Measurements from ENCODE around the gene PDK2.
"Not testable (repeated sequence)": the region's sequence is repeated elsewhere in the genome, so short reads cannot be mapped to it uniquely, and the experiment has no call there.

PDK2 gene

GRCh38 chr17:50059256-50059655 lies 35.9 kb upstream of the PDK2 start:
- DNase-seq, result no peak

DNA sequence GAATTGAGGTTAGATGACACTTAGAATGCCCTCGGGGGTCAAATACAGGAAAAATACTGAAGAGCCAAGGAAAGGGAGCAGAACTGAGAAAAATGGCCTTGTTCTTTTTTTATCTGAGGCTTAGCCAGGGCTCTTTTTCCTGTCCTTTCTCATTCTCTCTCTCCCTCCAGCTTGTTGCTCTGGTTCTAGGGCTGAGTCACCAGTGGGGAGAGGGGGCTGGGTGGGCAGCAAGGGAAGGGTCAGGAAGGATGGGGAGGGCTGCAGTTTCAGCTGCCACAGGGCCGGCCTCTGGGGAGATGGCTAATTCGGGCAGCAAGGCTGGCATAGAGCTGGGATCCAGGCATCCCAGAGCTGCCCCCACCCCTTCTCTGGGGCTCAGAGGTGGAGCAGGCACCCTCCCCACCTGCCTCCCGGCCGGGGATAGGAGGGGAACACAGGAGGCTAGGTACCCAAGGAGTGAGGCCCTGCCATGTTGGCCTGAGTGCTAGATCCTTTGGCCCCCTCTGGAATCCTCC lies 35.3 kb upstream of the PDK2 start:
- no peak for DNase-seq

DNA sequence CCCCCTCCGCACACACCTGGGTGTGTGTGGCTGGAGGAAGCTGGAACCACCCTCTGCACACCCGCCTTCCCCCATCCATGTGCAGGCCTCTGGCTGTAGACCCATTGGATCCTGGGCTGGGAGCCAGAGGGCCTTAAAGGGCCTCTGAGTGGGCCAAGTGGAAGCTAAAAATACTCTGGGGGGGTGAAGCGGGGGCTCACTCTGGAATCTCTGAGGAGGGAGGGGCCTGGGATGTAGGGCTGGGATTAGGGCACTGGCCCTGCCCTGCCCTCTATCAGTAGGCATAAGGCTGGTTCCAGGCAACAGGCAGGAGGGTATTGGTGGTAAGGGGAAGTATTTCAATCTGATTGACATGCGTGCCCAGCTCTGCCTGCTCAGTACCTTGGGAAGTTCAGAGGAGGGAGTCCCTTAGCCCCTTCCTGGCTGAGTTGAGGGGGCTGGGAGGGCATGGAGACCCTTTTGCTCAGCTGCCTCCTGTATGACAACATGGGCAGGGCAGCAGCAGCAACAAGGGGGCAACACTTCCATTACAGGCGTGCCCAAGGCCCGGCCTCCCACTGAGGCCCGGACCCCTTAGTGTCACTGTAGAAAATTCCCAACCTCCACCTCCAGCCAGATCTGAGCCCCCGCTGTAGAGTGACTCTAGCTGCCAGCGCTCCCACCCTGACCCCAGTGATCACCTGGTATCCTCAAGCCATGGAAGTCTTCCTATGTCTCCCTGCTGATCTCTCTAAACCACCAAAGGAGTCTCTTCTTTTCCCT lies 34.0 kb upstream of the PDK2 start:
- no peak for DNase-seq

DNA sequence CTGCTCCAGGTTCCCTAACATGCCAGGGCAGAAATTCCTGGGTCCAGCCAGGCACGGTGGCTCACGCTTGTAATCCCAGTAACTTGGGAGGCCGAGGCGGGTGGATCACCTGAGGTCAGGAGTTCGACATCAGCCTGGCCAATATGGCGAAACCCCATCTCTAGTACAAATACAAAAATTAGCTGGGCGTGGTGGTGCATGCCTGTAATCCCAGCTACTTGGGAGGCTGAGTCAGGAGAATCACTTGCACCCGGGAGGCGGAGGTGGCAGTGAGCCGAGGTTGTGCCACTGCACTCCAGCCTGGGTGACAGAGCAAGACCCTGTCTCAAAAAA lies 33.5 kb upstream of the PDK2 start:
- DNase-seq, result not testable (repeated sequence)

DNA sequence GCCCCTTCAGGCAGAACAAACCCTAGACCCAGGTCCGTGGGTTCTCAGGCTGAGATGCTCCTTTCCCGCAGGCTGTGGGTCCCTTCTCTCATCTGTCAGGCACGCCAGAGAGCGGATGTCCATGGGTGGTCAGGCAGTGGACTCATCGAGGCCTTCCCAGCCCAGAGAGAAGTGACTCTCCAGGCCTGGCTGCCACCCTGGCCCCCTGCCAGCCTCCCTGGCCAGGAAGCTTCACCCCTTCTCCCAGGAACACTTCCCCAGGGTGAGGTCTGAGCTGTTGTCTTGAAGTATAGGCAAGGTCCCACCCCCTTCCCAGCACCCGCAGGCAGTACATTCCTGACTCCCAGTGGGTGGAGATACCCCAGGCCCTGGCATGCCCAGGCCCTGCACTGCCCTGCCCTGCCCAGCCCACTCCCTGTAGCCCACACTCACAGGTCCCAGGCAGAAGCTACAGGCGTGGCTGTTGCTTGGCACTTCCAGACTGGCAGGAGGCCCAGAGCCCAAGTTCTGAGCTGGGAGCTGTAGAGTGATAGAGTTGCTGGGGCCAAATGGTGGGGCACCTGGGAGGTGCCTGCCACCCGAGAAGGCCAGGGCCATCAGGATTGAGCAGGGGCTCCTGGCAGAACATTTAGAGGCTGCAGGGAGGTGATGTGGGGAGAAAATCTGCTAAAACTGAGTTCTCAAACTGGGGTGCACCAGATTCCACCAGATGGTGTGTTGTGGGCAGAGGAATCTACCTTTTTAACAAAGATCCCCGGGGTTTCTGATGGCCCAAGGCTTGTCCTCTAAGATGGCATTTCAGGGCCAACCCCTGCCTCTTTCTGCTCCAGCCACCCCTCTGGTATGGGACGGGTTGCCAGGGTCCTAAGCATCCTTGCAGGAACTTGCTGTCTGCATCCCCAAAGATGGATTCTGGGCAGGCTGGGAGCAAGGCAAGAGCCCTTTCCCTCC lies 32.6 kb upstream of the PDK2 start:
- DNase-seq, result no peak

DNA sequence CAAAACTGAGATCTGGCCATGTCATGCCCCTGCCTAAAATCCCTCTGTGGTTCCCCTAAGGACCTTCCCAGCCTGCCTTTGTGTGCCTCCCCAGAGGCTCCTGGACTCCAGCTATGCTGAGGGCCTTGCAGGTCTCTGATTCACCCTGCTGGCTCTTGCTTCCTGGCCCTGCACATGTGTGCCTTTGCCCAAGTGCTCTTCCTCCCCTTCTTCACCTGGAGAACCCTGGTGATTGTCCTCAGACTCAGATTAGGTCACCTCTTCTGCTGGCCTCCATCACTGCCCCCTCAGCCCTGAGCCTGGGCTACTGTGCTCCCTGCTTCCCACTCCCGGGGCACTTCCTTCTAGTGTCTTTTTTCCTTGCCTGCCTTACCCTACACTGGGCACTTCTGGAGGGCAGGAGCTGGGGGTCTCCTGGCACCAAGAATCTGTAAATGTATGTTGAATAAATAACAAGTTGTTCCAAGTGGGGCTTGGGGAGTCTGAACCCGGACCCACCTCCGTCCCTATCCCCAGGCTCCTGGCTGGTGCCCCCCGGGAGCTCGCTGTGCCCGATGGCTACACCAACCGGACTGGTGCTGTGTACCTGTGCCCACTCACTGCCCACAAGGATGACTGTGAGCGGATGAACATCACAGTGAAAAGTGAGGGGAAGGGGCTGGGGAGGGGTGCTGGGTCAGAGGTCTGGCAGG lies 31.4 kb upstream of the PDK2 start:
- DNase-seq, result no peak

DNA sequence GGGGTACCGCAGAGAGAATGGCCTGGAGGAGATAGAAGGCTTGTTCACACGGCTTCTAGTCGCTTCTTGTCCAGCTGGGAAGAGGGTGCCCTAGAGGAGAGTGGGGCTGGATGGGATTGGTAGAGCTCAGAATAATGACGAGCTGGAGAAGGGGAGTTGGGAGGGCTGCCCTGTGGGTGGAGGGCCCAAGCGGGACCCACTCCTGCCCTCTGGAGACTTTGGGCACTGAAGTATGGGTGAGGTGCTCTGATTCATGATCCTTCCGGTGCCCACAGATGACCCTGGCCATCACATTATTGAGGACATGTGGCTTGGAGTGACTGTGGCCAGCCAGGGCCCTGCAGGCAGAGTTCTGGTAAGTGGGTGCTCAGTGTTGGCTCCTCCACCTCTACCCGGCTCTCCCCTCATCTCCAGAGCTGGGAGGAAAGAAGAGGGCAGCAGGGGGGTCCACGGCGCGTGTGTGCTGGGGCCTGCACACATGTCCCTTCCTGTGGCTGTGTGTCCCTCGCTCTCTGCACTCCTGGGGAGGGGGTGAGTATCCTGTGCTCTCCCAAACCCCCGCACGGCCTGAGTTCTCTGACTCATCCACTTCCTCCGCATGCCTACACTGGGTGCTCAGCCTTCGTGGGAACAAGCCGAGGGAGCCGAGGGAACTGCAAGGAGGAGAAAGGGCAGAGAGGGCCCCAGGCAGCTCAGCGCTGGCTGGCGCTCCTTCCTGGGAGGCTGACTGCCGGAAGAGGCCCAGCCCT lies 30.7 kb upstream of the PDK2 start:
- no peak for DNase-seq

GRCh38 chr17:50065056-50065455 lies 30.1 kb upstream of the PDK2 start:
- DNase-seq, result no peak

GRCh38 chr17:50066995-50067394 lies 28.2 kb upstream of the PDK2 start:
- DNase-seq, result no peak

- DNase-seq, result no peak
These were observed 27.2 kb upstream of the PDK2 start for GRCh38 chr17:50067996-50068395.

GRCh38 chr17:50070908-50071680 lies 24.1 kb upstream of the PDK2 start:
- DNase-seq, result no peak

GRCh38 chr17:50071692-50072091 lies 23.5 kb upstream of the PDK2 start:
- DNase-seq, result no peak

DNA sequence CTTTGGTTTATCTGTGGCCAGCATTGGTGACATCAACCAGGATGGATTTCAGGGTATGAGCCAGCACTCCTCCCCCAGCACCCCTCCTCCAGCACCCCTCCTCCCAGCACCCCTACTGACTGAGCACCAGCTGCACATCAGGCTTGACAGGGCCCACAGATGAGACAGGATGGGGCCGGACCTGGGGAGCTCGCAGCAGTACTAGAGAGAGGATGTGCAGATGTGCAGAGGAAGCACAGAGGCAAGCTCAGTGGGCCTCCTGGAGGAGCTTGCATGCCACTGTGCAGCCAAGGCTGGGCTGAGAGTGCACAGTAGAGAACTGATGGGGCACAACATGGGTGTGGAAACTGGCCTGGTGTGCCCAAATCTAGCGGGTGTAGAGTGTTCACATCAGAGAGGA lies 23.0 kb upstream of the PDK2 start:
- no peak for DNase-seq

DNA sequence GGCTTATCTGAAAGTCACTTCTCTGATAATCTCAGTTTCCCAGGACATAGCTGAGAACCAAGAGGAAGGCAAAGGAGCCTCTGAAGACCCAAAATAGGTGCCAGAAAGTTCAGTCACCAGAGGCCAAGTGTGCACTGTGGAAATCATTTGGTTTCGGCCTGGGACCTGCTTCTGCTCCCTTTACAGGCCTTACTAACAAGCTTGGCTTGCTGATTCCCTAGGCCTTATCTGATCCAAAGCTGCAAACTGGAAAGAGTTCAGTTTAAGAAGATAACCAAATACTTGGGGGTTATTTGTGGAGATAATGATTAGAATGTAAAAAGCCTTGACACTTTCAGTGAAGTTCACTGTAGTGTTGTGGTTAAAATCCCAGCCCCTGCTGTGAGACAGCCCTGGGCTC lies 22.2 kb upstream of the PDK2 start:
- no peak for DNase-seq

DNA sequence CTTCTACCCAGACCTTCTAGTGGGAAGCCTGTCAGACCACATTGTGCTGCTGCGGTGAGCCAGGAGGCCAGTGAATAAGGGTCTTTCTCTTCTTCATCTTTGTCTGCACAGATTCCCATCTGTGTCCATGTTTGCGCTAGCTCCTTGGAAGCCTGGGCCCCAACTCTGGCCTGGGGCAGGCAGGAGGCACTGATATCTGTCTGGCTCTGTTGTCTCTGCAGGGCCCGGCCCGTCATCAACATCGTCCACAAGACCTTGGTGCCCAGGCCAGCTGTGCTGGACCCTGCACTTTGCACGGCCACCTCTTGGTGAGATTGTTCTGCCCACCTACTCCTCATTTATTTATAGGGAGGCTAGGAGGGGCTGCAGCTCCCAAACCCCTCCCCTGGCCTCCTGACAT lies 20.9 kb upstream of the PDK2 start:
- DNase-seq, result no peak

GRCh38 chr17:50075446-50076032 lies 19.6 kb upstream of the PDK2 start:
- no peak for DNase-seq

DNA sequence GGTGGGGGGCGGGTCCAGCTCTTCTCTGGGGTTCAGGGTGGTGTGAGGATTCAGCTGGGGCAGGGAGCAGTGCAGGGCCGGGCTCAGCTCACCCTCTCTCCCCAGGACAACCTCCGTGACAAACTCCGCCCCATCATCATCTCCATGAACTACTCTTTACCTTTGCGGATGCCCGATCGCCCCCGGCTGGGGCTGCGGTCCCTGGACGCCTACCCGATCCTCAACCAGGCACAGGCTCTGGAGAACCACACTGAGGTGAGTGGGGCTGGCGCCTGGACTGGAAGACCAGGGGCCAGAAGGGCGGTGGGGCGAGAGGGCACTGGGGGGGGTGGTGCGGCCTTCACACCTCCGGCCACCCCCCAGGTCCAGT lies 18.9 kb upstream of the PDK2 start:
- no peak for DNase-seq

GRCh38 chr17:50076591-50077235 lies 18.4 kb upstream of the PDK2 start:
- DNase-seq, result no peak

- DNase-seq, result no peak
These were observed 16.7 kb upstream of the PDK2 start for GRCh38 chr17:50078430-50078829.

DNA sequence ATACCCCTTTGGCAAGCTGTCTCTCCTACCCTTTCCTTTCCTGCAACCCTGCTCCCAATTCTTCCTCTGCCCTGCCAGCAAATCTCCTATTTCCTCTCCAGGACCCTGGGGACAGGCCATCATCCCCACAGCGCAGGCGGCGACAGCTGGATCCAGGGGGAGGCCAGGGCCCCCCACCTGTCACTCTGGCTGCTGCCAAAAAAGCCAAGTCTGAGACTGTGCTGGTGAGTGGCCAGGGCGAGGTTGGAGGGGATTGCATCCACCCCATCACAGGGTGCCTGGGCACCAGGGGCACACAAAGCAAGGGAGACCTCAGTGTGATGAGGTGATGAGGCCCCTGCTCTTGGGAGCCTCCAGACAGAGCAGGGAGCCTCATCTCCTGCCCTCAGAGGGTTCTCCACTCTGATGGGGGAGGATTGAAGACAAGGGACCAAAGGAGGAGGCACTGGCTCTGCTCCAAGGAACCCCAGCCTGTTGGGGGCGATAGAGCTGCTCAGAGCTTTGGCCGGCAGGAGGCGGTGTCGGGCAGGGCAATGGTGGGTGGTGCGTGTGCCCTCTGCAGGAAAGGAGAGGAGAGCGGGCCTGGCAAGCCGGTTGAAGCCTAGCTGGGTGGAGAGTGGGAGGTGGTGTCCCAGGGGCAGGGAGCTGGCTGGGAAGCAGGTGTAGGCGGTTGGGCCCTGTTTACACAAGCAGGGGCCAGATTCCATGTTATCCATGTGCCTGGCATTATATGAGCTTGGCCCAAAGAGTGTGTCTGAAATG lies 15.6 kb upstream of the PDK2 start:
- no peak for DNase-seq
